Endothelial cell of umbilical vein (primary cell): Measurements from ENCODE around the gene PI4K2B. TPM values are rescaled to one million over a fixed set of nuclear protein-coding genes. Genes with fewer than 3 reads are reported as not detected.
"Not testable (repeated sequence)": the region's sequence is repeated elsewhere in the genome, so short reads cannot be mapped to it uniquely, and the experiment has no call there.

Experiments used
- BruUV-seq: library from RNA; stranded (reverse); fragments of 400-500 nt; replicated peaks from 2 replicates; lab custom pipeline; 2021; lab: Mats Ljungman, UMichigan
- CTCF ChIA-PET: fragments of 300-600, 350-600 bp; sonication (Branson Sonifier 250); formaldehyde crosslinking; loops from one replicate; lab custom pipeline; 2021; ENCODE audit warnings: antibody characterized with exemption, inconsistent platforms; lab: Charles Lee
- POLR2A ChIA-PET: fragments of 300-600, 350-600 bp; sonication (Branson Sonifier 250); formaldehyde crosslinking; loops from one replicate; lab custom pipeline; 2021; ENCODE audit warnings: antibody characterized with exemption, inconsistent platforms; lab: Charles Lee
- DNase-seq: peaks from one replicate; pipeline ENCODE4 v3.0.0-alpha.2; 2011; ENCODE audit warnings: low read depth, low spot score
- FAIRE-seq: peaks from 2 replicates; lab custom pipeline; 2011; peaks lifted over from hg19 to GRCh38; lab: Jason Lieb, UNC
- H2AFZ ChIP-seq: 2 replicates; pipeline ENCODE4 v1.6.0; 2012; ENCODE audit warnings: low read depth, low read length, control low read depth, inconsistent platforms
- H3K27ac ChIP-seq: 2 replicates; pipeline ENCODE4 v1.5.1; 2011; ENCODE audit warnings: low read depth, mild to moderate bottlenecking, control low read depth, low read length, moderate library complexity; ENCODE audit not compliant: insufficient read depth
- H3K27me3 ChIP-seq, 2 experiments: 2 replicates each; pipeline versions ENCODE4 v1.6.0 to v1.6.1; 2011; ENCODE audit warnings: low read length in 2 of 2, mixed read lengths in 1 of 2; ENCODE audit not compliant: control insufficient read depth in 2 of 2, insufficient read depth in 2 of 2
- H3K36me3 ChIP-seq, 2 experiments: 2 replicates in 1 of 2; 3 replicates in 1 of 2; pipeline ENCODE4 v1.5.1; 2011; ENCODE audit warnings: low read length in 2 of 2, mild to moderate bottlenecking in 1 of 2, moderate library complexity in 1 of 2; ENCODE audit not compliant: control insufficient read depth in 2 of 2, insufficient read depth in 2 of 2; ENCODE audit errors: extremely low read depth in 1 of 2
- H3K4me1 ChIP-seq: 3 replicates; pipeline ENCODE4 v1.5.1; 2011; ENCODE audit warnings: mild to moderate bottlenecking, low read length; ENCODE audit not compliant: control insufficient read depth, insufficient read depth; ENCODE audit errors: extremely low read depth
- H3K4me2 ChIP-seq: 2 replicates; pipeline ENCODE4 v1.6.1; 2011; ENCODE audit warnings: low read length, control low read depth, mixed read lengths; ENCODE audit not compliant: insufficient read depth
- H3K4me3 ChIP-seq, 3 experiments: fragments of 200-600 bp in 1 of 3; sonication (generic), shearing (Covaris generic) in 1 of 3; replicated peaks in 1 of 3; 2 replicates each; pipeline ENCODE4 v1.5.1; 2011 to 2016; ENCODE audit warnings: control low read depth in 3 of 3, low read length in 3 of 3, mild to moderate bottlenecking in 2 of 3, inconsistent platforms in 1 of 3, low read depth in 1 of 3, moderate library complexity in 1 of 3; ENCODE audit not compliant: insufficient read depth in 1 of 3
- H3K79me2 ChIP-seq: 2 replicates; pipeline ENCODE4 v1.6.0; 2012; ENCODE audit warnings: low read length, inconsistent platforms; ENCODE audit not compliant: control insufficient read depth, insufficient read depth
- H3K9ac ChIP-seq: replicated peaks from 2 replicates; pipeline ENCODE3; 2011; ENCODE audit warnings: low read length, control low read depth; ENCODE audit not compliant: insufficient read depth; ENCODE audit errors: extremely low read depth
- H3K9me1 ChIP-seq: replicated peaks from 3 replicates; pipeline ENCODE4 v1.6.0; 2011; ENCODE audit warnings: mild to moderate bottlenecking, low read length; ENCODE audit not compliant: control insufficient read depth, insufficient read depth; ENCODE audit errors: extremely low read depth
- H3K9me3 ChIP-seq: replicated peaks from 2 replicates; pipeline ENCODE4 v1.5.1; 2012; ENCODE audit warnings: low read length, inconsistent platforms; ENCODE audit not compliant: control insufficient read depth, insufficient read depth
- H4K20me1 ChIP-seq: replicated peaks from 2 replicates; pipeline ENCODE3; 2011; ENCODE audit warnings: mild to moderate bottlenecking, low read length; ENCODE audit not compliant: control insufficient read depth, insufficient read depth; ENCODE audit errors: extremely low read depth
- EZH2 ChIP-seq: IDR thresholded peaks from 2 replicates; pipeline ENCODE4 v1.6.1; 2012; ENCODE audit warnings: borderline replicate concordance, low read depth, mild to moderate bottlenecking, moderate library complexity, low read length, inconsistent platforms; ENCODE audit not compliant: severe bottlenecking
- FOS ChIP-seq: IDR thresholded peaks from 2 replicates; pipeline ENCODE4 v1.6.1; 2011; ENCODE audit warnings: mild to moderate bottlenecking, low read length, moderate library complexity, borderline replicate concordance; ENCODE audit not compliant: insufficient read depth
- GATA2 ChIP-seq: IDR thresholded peaks from 2 replicates; pipeline ENCODE4 v1.7.0; 2011; ENCODE audit warnings: low read depth, mild to moderate bottlenecking, moderate library complexity, mixed read lengths, low read length; ENCODE audit not compliant: insufficient read length, insufficient read depth
- JUN ChIP-seq: IDR thresholded peaks from 2 replicates; pipeline ENCODE4 v1.6.1; 2011; ENCODE audit warnings: borderline replicate concordance, low read depth; ENCODE audit not compliant: insufficient read length, insufficient read depth
- MAX ChIP-seq: IDR thresholded peaks from 2 replicates; pipeline ENCODE4 v1.6.1; 2011; ENCODE audit not compliant: insufficient read depth, insufficient read length
- MYC ChIP-seq: IDR thresholded peaks from one replicate; pipeline ENCODE4 v1.6.1; 2011; ENCODE audit warnings: mild to moderate bottlenecking, low read depth, low read length
- POLR2A ChIP-seq: IDR thresholded peaks from 2 replicates; pipeline ENCODE4 v1.6.1; 2012; ENCODE audit warnings: low read depth, mild to moderate bottlenecking, control low read depth, low read length
- POLR2AphosphoS5 ChIP-seq: IDR thresholded peaks from 2 replicates; pipeline ENCODE4 v1.6.1; 2012; ENCODE audit warnings: low read depth, mild to moderate bottlenecking, control low read depth, low read length, moderate library complexity; ENCODE audit not compliant: insufficient read depth
- dilution Hi-C: fragments of 300-500 bp; cut with MboI; formaldehyde crosslinking; loops from one replicate; pipeline ENCODE4 v1.15.0; 2019; ENCODE audit warnings: low sequenced_read_pairs; ENCODE audit not compliant: extremely low pct_ligation_motif_present
- intact Hi-C: fragments of 100-400 bp; cut with micrococcal nuclease; formaldehyde crosslinking; loops from one replicate; pipeline ENCODE4 v1.10.0; 2022
- polyA plus RNA-seq, 4 experiments: library from polyadenylated mRNA; depleted of rRNA in 3 of 4; stranded (reverse) in 3 of 4; unstranded in 1 of 4; fragments of >200 nt; gene quantifications; 2 replicates each; pipeline versions ENCODE4 v1.2.1 to v1.2.3, GENCODE V29; 2011 to 2012; ENCODE audit warnings: missing spikeins in 1 of 4
- total RNA-seq: library from RNA; stranded (reverse); gene quantifications from 2 replicates; pipeline ENCODE4 v1.2.3, GENCODE V29; 2021
- TF ChIP-seq, protein P1 (sequence below), 2 donors: IDR thresholded peaks; 1 replicate in 1 of 2; 2 replicates in 1 of 2; pipeline ENCODE4 v1.5.1; 2011; ENCODE audit warnings: low read length in 2 of 2, mild to moderate bottlenecking in 2 of 2, moderate library complexity in 2 of 2, control low read depth in 1 of 2, inconsistent platforms in 1 of 2, low read depth in 1 of 2; ENCODE audit not compliant: insufficient read depth in 1 of 2; ENCODE audit errors: extremely low read depth in 1 of 2

The PI4K2B gene
- total and polyA plus RNA-seq, 2 donors (not counting 3 experiments of a cell fraction or from before 2014, with no cell fraction given), result 3.5 to 19.3 TPM

GRCh38 chr4:25213347-25213979 lies 20.4 kb upstream of the PI4K2B start:
- H3K79me2 ChIP-seq, result no peaks in the 10 kb centered on the region
- no peak overlapping the region for H3K27ac ChIP-seq
- H3K9ac ChIP-seq, result no peak overlapping the region
- no peak for TF ChIP-seq GATA2
- no peak for TF ChIP-seq POLR2AphosphoS5
- no peak for TF ChIP-seq MYC
- TF ChIP-seq, protein P1, sequence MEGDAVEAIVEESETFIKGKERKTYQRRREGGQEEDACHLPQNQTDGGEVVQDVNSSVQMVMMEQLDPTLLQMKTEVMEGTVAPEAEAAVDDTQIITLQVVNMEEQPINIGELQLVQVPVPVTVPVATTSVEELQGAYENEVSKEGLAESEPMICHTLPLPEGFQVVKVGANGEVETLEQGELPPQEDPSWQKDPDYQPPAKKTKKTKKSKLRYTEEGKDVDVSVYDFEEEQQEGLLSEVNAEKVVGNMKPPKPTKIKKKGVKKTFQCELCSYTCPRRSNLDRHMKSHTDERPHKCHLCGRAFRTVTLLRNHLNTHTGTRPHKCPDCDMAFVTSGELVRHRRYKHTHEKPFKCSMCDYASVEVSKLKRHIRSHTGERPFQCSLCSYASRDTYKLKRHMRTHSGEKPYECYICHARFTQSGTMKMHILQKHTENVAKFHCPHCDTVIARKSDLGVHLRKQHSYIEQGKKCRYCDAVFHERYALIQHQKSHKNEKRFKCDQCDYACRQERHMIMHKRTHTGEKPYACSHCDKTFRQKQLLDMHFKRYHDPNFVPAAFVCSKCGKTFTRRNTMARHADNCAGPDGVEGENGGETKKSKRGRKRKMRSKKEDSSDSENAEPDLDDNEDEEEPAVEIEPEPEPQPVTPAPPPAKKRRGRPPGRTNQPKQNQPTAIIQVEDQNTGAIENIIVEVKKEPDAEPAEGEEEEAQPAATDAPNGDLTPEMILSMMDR (IDR thresholded peaks at IDR 0.05; ENCODE audit: extremely low read depth in 1 of 2, insufficient read depth in 1 of 2, low read depth in 1 of 2, low read length in 2 of 2), result no peak
- TF ChIP-seq FOS, result no peak
- no peak for TF ChIP-seq JUN
- TF ChIP-seq POLR2A, result no peak
- TF ChIP-seq MAX, result no peak
- no peak for TF ChIP-seq EZH2
- DNase-seq, result no peak
- POLR2A ChIA-PET, result interaction anchor here (0.5 kb wide), 1 partner anchor 19 kb away, joined by 3 read pairs; no protein-coding TSS in a partner anchor
- no peaks in the 10 kb centered on the region for H3K4me1 ChIP-seq
- no peak for FAIRE-seq
- no TSS peak for BruUV-seq
- H3K4me2 ChIP-seq, result no peak overlapping the region
- no peaks in the 10 kb centered on the region for H4K20me1 ChIP-seq
- H3K9me1 ChIP-seq, result no peaks in the 10 kb centered on the region
- H3K36me3 ChIP-seq, result no peaks in the 10 kb centered on the region
- no peak overlapping the region for H3K4me3 ChIP-seq
- CTCF ChIA-PET, result interaction anchor here (1.2 to 2.5 kb wide), 2 partner anchors 8 to 22 kb away, joined by 4 to 11 read pairs; no protein-coding TSS in a partner anchor
- intact Hi-C loops, result no loop called here
- dilution Hi-C loops, result no loop called here
- peaks cover 2 to 6% of the 10 kb centered on the region in 2 experiments for H3K27me3 ChIP-seq
- no peaks in the 10 kb centered on the region for H3K9me3 ChIP-seq
- no peak overlapping the region for H2AFZ ChIP-seq

GRCh38 chr4:25214750-25215149 lies 19.1 kb upstream of the PI4K2B start:
- H3K4me3 ChIP-seq, H3K9me1 ChIP-seq, H3K4me1 ChIP-seq, H3K27ac ChIP-seq, H3K27me3 ChIP-seq, POLR2A ChIA-PET, DNase-seq, H3K9me3 ChIP-seq, H4K20me1 ChIP-seq, H3K4me2 ChIP-seq, BruUV-seq, H3K36me3 ChIP-seq, FAIRE-seq, H3K9ac ChIP-seq, H3K79me2 ChIP-seq, intact Hi-C loops, H2AFZ ChIP-seq, dilution Hi-C loops: not testable (repeated sequence)
- CTCF ChIA-PET, result interaction anchor here (2.5 kb wide), 1 partner anchor 10 kb away, joined by 11 read pairs; no protein-coding TSS in a partner anchor
